Activated CD4-positive, alpha-beta T cell treated with anti-CD3 and anti-CD28 coated beads for 4 hours (primary cell): ENCODE data around the gene IKBKE.

Experiments
- DNase-seq, 2 donors: peaks; one replicate each; pipeline ENCODE4 v3.0.0-alpha.2; 2020

The IKBKE gene

GRCh38 chr1:206455666-206456344, 14.5 kb upstream of the IKBKE start:
- DNase-seq, result no peak

- no peak for DNase-seq
Measured at GRCh38 chr1:206456577-206457370, 13.5 kb upstream of the IKBKE start.

DNA sequence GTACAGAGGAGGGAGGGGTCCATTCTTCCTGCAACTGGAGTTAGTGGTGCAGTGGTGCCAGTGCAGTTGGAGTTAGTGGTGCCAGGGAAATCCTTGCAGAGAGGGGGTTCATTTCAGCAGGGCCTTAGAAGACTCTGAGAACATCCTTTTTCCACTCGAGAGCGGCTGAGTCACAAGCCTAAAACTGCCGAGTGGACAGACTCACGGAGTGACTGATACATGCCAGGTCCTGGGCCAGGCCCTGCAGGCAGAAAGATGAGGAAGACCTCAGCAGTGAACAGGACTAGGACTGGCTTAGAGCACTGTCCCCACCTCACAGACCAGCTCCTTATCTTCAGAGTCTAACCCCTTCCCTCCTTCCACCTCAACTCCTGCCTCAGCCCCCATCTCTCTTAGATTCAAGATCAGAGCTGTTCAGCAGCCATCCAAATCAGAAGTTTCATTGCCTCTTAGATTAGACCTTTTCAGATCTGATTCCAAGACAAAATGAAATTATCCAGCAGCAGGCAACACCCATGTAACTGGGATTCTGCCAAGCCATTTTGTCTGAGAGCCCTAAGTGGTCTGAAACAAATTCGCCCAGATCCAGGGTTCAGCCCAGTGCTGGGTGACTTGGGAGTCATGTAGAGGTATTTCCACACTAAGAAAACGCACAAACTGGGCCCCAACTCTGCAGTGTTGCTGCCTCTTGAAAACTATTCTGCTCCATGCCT, 12.7 kb upstream of the IKBKE start:
- no peak for DNase-seq

DNA sequence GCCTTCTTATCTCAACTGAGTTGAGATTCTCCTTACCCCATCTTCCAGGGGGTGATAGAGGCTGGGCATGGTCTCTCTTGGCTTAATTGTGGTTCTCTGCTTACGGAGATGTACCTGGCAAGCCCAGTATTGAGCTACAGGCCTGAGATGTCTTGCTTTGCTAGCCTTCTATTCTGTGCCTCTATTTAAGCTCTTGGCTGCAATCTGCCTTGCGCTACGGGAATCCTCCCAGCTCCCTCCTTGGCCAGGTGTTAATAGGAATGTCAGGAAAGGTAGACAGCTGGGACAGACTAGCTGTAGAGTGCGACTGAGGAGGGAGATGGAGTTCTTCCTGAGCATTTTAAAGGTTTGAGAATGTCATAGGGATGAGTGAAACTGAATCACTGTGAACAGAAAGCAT, 10.6 kb upstream of the IKBKE start:
- no peak for DNase-seq

DNA sequence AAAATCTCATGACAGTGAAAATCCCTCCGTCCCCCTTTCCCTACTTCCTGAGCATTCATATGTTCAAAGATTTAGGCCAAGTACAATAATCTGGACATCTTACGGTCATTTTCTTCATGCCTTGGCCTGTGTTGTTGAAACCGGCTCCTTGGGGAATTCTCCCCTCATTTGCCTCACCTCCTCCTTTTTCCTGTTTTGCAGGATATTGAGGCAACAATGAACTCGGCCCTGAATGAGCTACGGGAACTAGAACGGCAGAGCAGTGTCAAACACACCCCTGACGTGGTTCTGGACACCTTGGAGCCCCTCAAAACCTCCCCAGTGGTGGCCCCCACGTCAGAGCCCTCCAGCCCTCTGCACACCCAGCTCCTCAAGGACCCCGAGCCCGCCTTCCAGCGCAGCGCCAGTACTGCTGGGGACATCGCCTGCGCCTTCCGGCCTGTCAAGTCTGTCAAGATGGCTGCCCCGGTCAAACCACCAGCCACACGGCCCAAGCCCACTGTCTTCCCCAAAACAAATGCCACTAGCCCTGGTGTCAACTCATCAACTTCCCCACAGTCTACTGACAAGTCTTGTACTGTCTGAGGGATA, 9.3 kb upstream of the IKBKE start:
- DNase-seq, result no peak

DNA sequence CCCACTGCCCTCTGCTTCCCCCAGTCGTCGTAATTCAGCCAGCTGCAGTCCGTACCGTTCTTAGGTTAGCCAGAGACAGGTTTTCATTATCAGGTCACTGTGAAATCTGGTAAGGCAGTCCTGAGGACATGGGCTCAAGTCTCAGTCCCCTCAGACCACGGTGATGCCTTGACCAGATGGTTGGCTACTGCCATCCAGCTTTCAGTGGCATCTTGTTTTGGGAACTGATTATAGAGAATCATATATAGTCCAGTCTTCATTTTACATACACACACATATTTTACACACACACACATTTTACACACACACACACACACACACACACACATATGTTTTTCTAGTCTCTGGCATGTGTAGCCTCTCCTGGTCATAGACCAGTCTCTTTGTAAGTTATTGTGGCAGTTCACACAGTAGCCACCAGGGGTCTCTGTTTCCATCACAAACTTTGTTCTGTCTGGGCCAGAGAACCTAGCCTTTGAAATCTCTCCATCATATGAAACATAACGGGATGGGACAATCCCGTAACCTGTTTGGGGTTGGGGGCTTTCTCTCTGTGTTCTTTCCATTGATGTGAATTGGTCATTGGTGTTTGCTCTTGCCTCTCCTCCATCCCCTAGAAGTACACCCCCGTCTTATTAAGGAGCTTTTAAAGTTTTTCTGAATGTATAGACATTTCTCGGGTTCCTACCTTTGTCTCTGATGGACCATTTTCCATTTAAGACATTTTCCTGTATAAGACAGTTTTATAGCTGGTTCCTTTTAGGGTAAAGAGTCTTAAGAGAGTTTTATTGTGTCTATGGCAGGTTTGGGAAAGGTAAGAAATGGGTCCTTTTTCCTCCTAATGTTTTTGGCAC, 8.4 kb upstream of the IKBKE start:
- DNase-seq, result peak; percentile 60 to 83

- DNase-seq, result no peak
Measured at GRCh38 chr1:206463137-206463536, 7.1 kb upstream of the IKBKE start.

GRCh38 chr1:206463911-206464310, 6.4 kb upstream of the IKBKE start:
- no peak for DNase-seq

GRCh38 chr1:206464456-206464964, 5.8 kb upstream of the IKBKE start:
- no peak for DNase-seq

GRCh38 chr1:206465951-206466350, 4.3 kb upstream of the IKBKE start:
- DNase-seq, result no peak

GRCh38 chr1:206466840-206467649, 3.2 kb upstream of the IKBKE start:
- DNase-seq, result peak; percentile 29 to 36

GRCh38 chr1:206467915-206468314, 2.4 kb upstream of the IKBKE start:
- no peak for DNase-seq

DNA sequence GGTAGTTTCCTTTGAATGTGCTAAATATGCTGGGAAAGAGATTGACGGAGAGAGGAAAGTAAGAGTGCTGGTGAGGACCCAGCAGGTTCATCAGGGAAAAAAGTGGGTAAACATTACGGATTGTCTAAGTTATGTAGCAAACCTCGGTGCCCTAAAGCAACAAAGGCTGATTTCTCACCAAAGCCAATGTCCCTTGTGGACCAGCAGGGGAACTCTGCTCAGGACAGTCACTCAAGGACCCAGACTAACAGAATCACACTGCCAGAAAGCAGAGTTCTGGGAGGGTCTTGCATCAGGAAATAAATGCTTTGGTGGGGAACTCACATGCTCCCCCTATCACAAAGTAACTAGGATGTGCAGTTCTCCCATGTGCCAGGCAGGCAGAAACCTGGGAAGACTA, 1.7 kb upstream of the IKBKE start:
- DNase-seq, result no peak

- DNase-seq, result peak; percentile 51 to 57
Measured at GRCh38 chr1:206469411-206469932, 804 bp upstream of the IKBKE start.

DNA sequence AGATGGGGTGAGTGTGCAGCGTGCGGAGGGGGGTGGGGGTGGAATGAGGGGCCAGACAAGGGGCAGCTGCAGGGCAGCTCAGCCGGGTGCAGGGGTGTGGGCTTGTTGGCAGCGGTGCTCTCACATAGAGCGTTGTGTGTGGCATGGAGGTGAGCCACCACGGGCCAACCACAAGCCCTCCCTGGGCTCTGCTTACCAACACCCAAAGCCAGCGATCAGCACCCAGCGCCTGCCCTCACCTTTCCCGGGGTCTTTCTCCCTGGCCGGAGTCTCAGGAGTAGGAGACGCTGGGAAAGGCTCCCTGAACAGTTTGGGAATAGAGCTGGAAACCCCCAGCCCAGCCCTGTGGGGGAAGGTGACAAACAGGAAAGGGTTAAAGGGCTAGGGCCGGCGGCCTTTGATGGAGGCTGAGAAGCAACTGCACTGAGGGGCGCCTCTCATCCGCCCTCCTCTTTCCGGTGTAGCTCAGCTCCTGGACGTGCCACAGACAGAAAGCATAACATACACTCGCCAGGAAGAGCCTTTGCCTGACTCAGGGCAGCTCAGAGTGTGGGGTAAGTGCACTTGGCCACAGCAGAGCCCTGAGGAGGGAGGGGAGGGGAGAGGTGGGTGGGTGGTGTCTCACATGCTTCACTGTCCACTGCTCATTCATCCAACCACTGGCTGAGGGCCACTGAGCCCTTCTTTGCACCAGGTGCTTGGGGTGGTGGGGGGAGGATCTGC, 577 bp downstream of the IKBKE start:
- DNase-seq, result peak; percentile 36 to 43

GRCh38 chr1:206471415-206471801, 1.1 kb downstream of the IKBKE start:
- DNase-seq, result no peak

- DNase-seq, result peak in 1 of 2 donors; percentile 29
Measured at GRCh38 chr1:206472024-206472423, 1.7 kb downstream of the IKBKE start.

DNA sequence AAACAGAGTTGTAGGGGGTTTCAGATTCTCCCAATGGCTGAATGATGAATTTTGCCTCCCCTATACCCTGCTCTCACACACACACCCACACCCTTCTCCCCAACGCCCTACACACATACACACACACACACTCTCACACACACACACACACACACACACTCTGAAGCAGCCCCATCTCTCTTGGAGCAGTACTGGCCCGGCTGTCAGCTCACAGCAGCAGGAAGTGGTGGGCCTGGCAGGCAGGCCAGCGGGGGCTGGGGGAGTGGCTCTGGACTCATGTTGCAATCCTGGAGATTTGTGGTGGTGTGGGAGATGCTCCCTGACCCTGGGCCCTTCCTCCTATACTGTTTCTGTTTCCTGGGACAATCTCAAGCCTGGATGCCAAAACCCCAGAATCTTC, 2.2 kb downstream of the IKBKE start:
- DNase-seq, result peak in 1 of 2 donors; percentile 29

DNA sequence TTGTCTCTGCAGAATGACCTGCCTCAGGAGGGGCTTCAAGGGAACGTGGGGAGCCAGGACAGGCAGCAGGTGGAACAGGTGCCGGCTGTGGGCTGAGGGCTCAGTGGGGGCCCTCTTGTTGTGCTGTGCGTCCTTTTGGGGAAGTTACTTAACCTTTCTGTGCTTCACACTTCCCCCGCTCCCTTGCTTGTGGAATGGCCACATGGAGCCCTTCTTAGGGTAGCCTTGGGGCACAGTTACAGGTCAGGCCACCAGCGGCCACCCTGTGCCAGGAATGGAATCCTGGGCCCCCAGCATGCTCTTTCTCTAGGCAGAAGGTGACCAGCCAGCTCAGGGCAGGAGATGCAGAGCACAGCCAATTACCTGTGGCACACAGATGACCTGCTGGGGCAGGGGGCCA, 2.6 kb downstream of the IKBKE start:
- no peak for DNase-seq

GRCh38 chr1:206476058-206476457, 5.8 kb downstream of the IKBKE start:
- no peak for DNase-seq
